Neural cell (in vitro differentiated cells): ENCODE data around the gene MRGPRD. TPM values are rescaled to one million over a fixed set of nuclear protein-coding genes. Genes with fewer than 3 reads are reported as not detected.

ENCODE experiments used
- H2AFZ ChIP-seq: fragments of 200-600, 300-800 bp; sonication (generic), shearing (Covaris generic); 2 replicates; pipeline ENCODE4 v1.6.0; 2014; ENCODE audit warnings: low read depth, mild to moderate bottlenecking, antibody characterized with exemption, low read length, moderate library complexity
- H3F3A ChIP-seq: fragments of 200-600 bp; shearing (Covaris generic); 2 replicates; pipeline ENCODE4 v1.6.1; 2016; ENCODE audit warnings: mild to moderate bottlenecking, moderate library complexity, mixed read lengths, antibody characterized with exemption, low read length; ENCODE audit not compliant: insufficient read depth, poor library complexity, severe bottlenecking
- H3K27ac ChIP-seq: fragments of 200-600, 300-800 bp; sonication (generic), shearing (Covaris generic); 2 replicates; pipeline ENCODE4 v1.5.1; 2014; ENCODE audit warnings: mild to moderate bottlenecking, low read length, moderate library complexity
- H3K27me3 ChIP-seq: fragments of 300-800, 200-600 bp; sonication (generic), shearing (Covaris generic); 2 replicates; pipeline ENCODE4 v1.6.0; 2014; ENCODE audit warnings: mild to moderate bottlenecking, low read depth, low read length, moderate library complexity; ENCODE audit not compliant: insufficient read depth
- H3K36me3 ChIP-seq: fragments of 300-800, 200-600 bp; sonication (generic), shearing (Covaris generic); 2 replicates; pipeline ENCODE4 v1.5.1; 2014; ENCODE audit warnings: mild to moderate bottlenecking, antibody characterized with exemption, low read length, moderate library complexity; ENCODE audit not compliant: insufficient read depth
- H3K4me2 ChIP-seq: fragments of 300-800, 200-600 bp; sonication (generic), shearing (Covaris generic); 2 replicates; pipeline ENCODE4 v1.6.0; 2014; ENCODE audit warnings: mild to moderate bottlenecking, low read length
- H3K4me3 ChIP-seq: fragments of 300-800, 200-600 bp; sonication (generic), shearing (Covaris generic); 2 replicates; pipeline ENCODE4 v1.5.1; 2014; ENCODE audit warnings: mild to moderate bottlenecking, low read length, moderate library complexity
- H3K79me2 ChIP-seq: fragments of 200-600 bp; shearing (Covaris generic); replicated peaks from 2 replicates; pipeline ENCODE4 v1.6.0; 2014; ENCODE audit warnings: mild to moderate bottlenecking, low read length, moderate library complexity; ENCODE audit not compliant: insufficient read depth
- H3K9ac ChIP-seq: fragments of 300-800, 200-600 bp; sonication (generic), shearing (Covaris generic); 2 replicates; pipeline ENCODE4 v1.6.1; 2016; ENCODE audit warnings: mild to moderate bottlenecking, low read length, mixed read lengths
- H3K9me2 ChIP-seq: fragments of 200-600 bp; shearing (Covaris generic); 2 replicates; pipeline ENCODE4 v1.6.1; 2016; ENCODE audit warnings: mild to moderate bottlenecking, low read length, mixed read lengths; ENCODE audit not compliant: insufficient read depth
- H3K9me3 ChIP-seq: fragments of 200-600, 300-800 bp; sonication (generic), shearing (Covaris generic); 2 replicates; pipeline ENCODE4 v1.6.1; 2016; ENCODE audit warnings: mild to moderate bottlenecking, mixed run types, low read length, moderate library complexity, mixed read lengths
- H4K20me1 ChIP-seq: fragments of 200-600 bp; shearing (Covaris generic); 2 replicates; pipeline ENCODE4 v1.6.1; 2016; ENCODE audit warnings: mild to moderate bottlenecking, mixed run types; ENCODE audit not compliant: insufficient read depth
- CTCF ChIP-seq: fragments of 450-650 bp; IDR thresholded peaks from 2 replicates; pipeline ENCODE4 v1.5.1; 2014; ENCODE audit warnings: antibody characterized with exemption, mild to moderate bottlenecking, moderate library complexity; ENCODE audit not compliant: poor library complexity, severe bottlenecking
- EP300 ChIP-seq: fragments of 450-650 bp; conservative IDR thresholded peaks from 2 replicates; pipeline ENCODE4 v1.6.1; 2014; ENCODE audit warnings: antibody characterized with exemption, mild to moderate bottlenecking, moderate library complexity; ENCODE audit not compliant: poor library complexity, severe bottlenecking
- EZH2 ChIP-seq: fragments of 200-600, 300-800 bp; shearing (Covaris generic), sonication (generic); IDR thresholded peaks from 2 replicates; pipeline ENCODE4 v1.6.1; 2014; ENCODE audit warnings: antibody characterized with exemption, low read length, borderline replicate concordance, mild to moderate bottlenecking; ENCODE audit not compliant: insufficient read depth, poor library complexity, severe bottlenecking
- MXI1 ChIP-seq: fragments of 450-650 bp; conservative IDR thresholded peaks from 2 replicates; pipeline ENCODE4 v1.6.1; 2014; ENCODE audit warnings: antibody characterized with exemption, mild to moderate bottlenecking; ENCODE audit not compliant: poor library complexity, severe bottlenecking
- POLR2AphosphoS5 ChIP-seq: IDR thresholded peaks from 2 replicates; pipeline ENCODE4 v1.6.1; 2012
- RAD21 ChIP-seq: fragments of 450-650 bp; conservative IDR thresholded peaks from 2 replicates; pipeline ENCODE4 v1.6.1; 2014; ENCODE audit warnings: antibody characterized with exemption, mild to moderate bottlenecking, moderate library complexity
- REST ChIP-seq: IDR thresholded peaks from 2 replicates; pipeline ENCODE4 v1.6.1; 2012; ENCODE audit warnings: borderline replicate concordance
- SMC3 ChIP-seq: fragments of 450-650 bp; conservative IDR thresholded peaks from 2 replicates; pipeline ENCODE4 v1.6.1; 2014; ENCODE audit warnings: antibody characterized with exemption, mild to moderate bottlenecking, moderate library complexity; ENCODE audit not compliant: poor library complexity
- TAF1 ChIP-seq: IDR thresholded peaks from 2 replicates; pipeline ENCODE4 v1.6.1; 2012; ENCODE audit warnings: low read depth
- polyA plus RNA-seq: library from polyadenylated mRNA; depleted of rRNA; stranded (reverse); fragments of >200 nt; gene quantifications from 2 replicates; pipeline ENCODE4 v1.2.3, GENCODE V29; 2014

The MRGPRD gene
- polyA plus RNA-seq, 1 donor from 2014 or later: not detected

- TF ChIP-seq RAD21 (no peak), POLR2AphosphoS5 (no peak), EZH2 (no peak), CTCF (no peak), EP300 (no peak), REST (no peak), TAF1 (no peak), SMC3 (no peak), MXI1 (no peak)
- Histone ChIP-seq H3K9me3 (peaks cover 3% of the 10 kb centered on the region), H3K9ac (no peak overlapping the region), H3K4me3 (no peak overlapping the region), H4K20me1 (no peaks in the 10 kb centered on the region), H3K36me3 (no peaks in the 10 kb centered on the region), H3F3A (no peaks in the 10 kb centered on the region), H3K79me2 (no peaks in the 10 kb centered on the region), H3K9me2 (no peaks in the 10 kb centered on the region), H3K27me3 (no peaks in the 10 kb centered on the region), H2AFZ (no peak overlapping the region), H3K4me2 (no peak overlapping the region), H3K27ac (no peak overlapping the region)
Observed at GRCh38 chr11:68978931-68979594, 1.7 kb downstream of the MRGPRD start.

GRCh38 chr11:68978626-68978930 lies 2.2 kb downstream of the MRGPRD start:
- Histone ChIP-seq H3K27ac (no peak overlapping the region), H4K20me1 (no peaks in the 10 kb centered on the region), H3K79me2 (no peaks in the 10 kb centered on the region), H3K4me3 (no peak overlapping the region), H3K9ac (no peak overlapping the region), H2AFZ (no peak overlapping the region), H3K9me2 (no peaks in the 10 kb centered on the region), H3K27me3 (no peaks in the 10 kb centered on the region), H3F3A (no peaks in the 10 kb centered on the region), H3K4me2 (no peak overlapping the region), H3K9me3 (peaks cover 3% of the 10 kb centered on the region), H3K36me3 (no peaks in the 10 kb centered on the region)
- TF ChIP-seq MXI1: no peak
- TF ChIP-seq RAD21: no peak
- no peak for TF ChIP-seq EP300
- no peak for TF ChIP-seq EZH2
- TF ChIP-seq REST: no peak
- TF ChIP-seq CTCF: no peak
- no peak for TF ChIP-seq TAF1
- no peak for TF ChIP-seq POLR2AphosphoS5
- no peak for TF ChIP-seq SMC3
